ENCODE measurements around the gene CD22. TPM values are rescaled to one million over a fixed set of nuclear protein-coding genes. Genes with fewer than 3 reads are reported as not detected.

Gene CD22
- total RNA-seq, 1 donor from 2014 or later: not detected

DNA sequence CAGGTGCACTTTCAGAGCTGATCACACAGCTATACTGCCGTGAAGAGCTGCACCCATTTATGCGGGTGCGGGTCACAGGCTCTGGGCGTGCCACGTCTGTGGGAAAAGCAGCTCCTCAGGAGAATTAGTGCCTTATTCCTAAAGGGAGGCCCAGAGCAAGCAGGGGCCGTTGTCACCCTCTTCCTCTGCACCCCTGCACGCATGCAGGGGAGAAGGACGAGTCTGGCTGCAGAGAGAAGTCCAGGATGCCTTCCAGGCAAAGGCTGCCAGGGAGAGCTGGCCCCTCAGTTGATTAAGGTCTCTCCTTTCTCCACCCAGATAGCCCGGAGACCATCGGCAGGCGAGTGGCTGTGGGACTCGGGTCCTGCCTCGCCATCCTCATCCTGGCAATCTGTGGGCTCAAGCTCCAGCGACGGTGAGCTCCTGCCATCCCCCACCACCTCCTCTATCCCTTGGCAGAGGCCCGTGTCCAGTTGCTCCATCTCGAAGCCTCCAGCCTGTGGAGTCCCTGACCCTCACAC is 15.6 kb downstream of the CD22 start:
- Mint-ChIP-seq H3K27me3 (ENCODE audit: unreplicated experiment) (peaks cover 2% of the 10 kb centered on the region), H3K27ac (ENCODE audit: unreplicated experiment) (no peak overlapping the region), H3K4me3 (ENCODE audit: unreplicated experiment) (no peak overlapping the region), H3K4me1 (ENCODE audit: low read depth, unreplicated experiment) (peaks cover 2% of the 10 kb centered on the region), H3K9me3 (ENCODE audit: unreplicated experiment) (peaks cover 6% of the 10 kb centered on the region), H3K36me3 (ENCODE audit: unreplicated experiment) (no peaks in the 10 kb centered on the region)
- TF ChIP-seq, protein P1, sequence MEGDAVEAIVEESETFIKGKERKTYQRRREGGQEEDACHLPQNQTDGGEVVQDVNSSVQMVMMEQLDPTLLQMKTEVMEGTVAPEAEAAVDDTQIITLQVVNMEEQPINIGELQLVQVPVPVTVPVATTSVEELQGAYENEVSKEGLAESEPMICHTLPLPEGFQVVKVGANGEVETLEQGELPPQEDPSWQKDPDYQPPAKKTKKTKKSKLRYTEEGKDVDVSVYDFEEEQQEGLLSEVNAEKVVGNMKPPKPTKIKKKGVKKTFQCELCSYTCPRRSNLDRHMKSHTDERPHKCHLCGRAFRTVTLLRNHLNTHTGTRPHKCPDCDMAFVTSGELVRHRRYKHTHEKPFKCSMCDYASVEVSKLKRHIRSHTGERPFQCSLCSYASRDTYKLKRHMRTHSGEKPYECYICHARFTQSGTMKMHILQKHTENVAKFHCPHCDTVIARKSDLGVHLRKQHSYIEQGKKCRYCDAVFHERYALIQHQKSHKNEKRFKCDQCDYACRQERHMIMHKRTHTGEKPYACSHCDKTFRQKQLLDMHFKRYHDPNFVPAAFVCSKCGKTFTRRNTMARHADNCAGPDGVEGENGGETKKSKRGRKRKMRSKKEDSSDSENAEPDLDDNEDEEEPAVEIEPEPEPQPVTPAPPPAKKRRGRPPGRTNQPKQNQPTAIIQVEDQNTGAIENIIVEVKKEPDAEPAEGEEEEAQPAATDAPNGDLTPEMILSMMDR (IDR thresholded peaks at IDR 0.05; ENCODE audit: partially characterized antibody, unreplicated experiment): no peak
- DNase-seq: no peak

DNA sequence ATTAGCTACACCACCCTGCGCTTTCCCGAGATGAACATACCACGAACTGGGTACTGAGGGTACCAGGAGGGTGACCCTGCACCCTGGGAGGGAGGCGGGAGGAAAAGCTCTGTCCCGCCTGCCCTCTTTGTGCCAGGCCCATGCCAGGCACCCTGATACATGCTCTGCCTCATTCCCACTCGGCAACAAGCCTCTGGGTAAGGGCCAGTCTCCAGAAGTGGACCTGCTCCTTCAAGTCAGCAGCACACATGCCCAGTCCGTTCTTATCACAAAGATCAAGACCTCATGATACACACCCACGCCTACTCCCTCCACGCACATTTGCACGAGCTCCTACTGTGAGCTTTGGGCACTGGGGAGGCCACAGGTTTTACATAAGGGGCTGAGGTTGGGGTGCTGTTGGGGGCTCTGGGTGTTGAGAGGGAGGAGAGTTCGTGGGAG is 16.7 kb downstream of the CD22 start:
- Mint-ChIP-seq H3K27me3 (ENCODE audit: unreplicated experiment) (peaks cover 6% of the 10 kb centered on the region), H3K27ac (ENCODE audit: unreplicated experiment) (no peak overlapping the region), H3K9me3 (ENCODE audit: unreplicated experiment) (peaks cover 6% of the 10 kb centered on the region), H3K4me3 (ENCODE audit: unreplicated experiment) (no peak overlapping the region), H3K4me1 (ENCODE audit: low read depth, unreplicated experiment) (peaks cover 2% of the 10 kb centered on the region), H3K36me3 (ENCODE audit: unreplicated experiment) (no peaks in the 10 kb centered on the region)
- DNase-seq: no peak
- TF ChIP-seq, protein P1 (IDR thresholded peaks at IDR 0.05; ENCODE audit: partially characterized antibody, unreplicated experiment): no peak

DNA sequence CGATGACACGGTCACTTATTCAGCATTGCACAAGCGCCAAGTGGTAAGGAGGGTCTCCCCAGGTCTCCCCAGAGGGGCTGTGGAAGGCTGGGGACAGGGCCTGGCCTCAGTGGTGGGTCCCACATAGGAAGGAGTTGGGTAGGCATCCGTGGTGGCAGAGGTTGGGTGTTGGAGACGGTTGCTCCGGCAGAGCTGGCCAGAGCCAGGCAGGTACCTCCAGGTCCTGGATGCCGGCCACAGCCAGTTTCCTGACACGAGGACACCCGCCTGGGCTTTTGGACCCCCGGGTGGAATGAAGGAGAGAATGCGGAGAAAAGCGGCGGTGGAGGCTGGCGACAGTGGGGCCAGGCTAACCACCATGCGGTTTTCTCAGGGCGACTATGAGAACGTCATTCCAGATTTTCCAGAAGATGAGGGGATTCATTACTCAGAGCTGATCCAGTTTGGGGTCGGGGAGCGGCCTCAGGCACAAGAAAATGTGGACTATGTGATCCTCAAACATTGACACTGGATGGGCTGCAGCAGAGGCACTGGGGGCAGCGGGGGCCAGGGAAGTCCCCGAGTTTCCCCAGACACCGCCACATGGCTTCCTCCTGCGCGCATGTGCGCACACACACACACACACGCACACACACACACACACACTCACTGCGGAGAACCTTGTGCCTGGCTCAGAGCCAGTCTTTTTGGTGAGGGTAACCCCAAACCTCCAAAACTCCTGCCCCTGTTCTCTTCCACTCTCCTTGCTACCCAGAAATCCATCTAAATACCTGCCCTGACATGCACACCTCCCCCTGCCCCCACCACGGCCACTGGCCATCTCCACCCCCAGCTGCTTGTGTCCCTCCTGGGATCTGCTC is 17.4 kb downstream of the CD22 start:
- Mint-ChIP-seq H3K27me3 (ENCODE audit: unreplicated experiment) (peaks cover 6% of the 10 kb centered on the region), H3K27ac (ENCODE audit: unreplicated experiment) (no peak overlapping the region)

DNA sequence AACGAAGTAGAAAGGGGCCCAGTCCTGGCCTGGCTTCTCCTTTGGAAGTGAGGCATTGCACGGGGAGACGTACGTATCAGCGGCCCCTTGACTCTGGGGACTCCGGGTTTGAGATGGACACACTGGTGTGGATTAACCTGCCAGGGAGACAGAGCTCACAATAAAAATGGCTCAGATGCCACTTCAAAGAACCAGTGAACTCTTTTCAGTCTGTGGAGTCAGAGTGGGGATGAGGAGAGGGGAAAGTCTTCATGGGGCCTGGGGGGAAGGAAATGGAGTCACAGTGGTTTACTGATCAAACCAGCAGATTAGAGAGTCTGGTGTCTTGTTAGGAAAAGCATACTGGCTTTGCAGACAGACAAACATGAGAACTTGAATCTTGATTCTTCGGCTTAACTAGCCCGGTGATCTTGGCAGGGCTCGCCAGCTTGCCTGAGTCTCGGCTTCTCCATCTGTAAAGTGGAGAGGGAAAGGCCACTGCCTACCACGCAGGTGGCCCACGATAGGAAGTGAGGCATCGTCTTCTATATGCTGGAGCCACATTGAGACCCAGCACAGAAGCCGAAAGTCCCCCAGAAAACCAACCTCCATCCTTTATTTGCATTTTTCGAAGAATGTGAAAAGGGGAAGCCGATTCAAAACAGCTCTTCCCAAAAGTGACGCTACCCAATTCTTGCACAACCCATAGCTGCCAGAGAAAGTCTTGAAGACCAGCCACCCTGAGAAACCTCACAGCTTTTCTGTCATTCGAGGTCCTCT is 18.4 kb downstream of the CD22 start, which contains the start of gene FFAR1:
TSS of gene FFAR1 (plus strand) at position 732 of the 759 bp plus-strand sequence. CDS start 3,650 bp downstream, outside the sequence.
- DNase-seq: no peak
- peak within 1 kb of the TSS; percentile 12 for H3K4me3 Mint-ChIP-seq (ENCODE audit: unreplicated experiment)
- no peaks in the 10 kb centered on the region for H3K36me3 Mint-ChIP-seq (ENCODE audit: unreplicated experiment)
- peaks cover 5% of the 10 kb centered on the region for H3K27me3 Mint-ChIP-seq (ENCODE audit: unreplicated experiment)
- no peak within 1 kb of the TSS for H3K27ac Mint-ChIP-seq (ENCODE audit: unreplicated experiment)
- peaks cover 4% of the 10 kb centered on the region for H3K9me3 Mint-ChIP-seq (ENCODE audit: unreplicated experiment)
- TF ChIP-seq, protein P1 (IDR thresholded peaks at IDR 0.05; ENCODE audit: partially characterized antibody, unreplicated experiment): no peak
- peaks cover under 1% of the 10 kb centered on the region for H3K4me1 Mint-ChIP-seq (ENCODE audit: low read depth, unreplicated experiment)

More for the DNA sequence above, 17.4 kb downstream of the CD22 start:
- Mint-ChIP-seq H3K4me1 (ENCODE audit: low read depth, unreplicated experiment) (peaks cover 2% of the 10 kb centered on the region), H3K9me3 (ENCODE audit: unreplicated experiment) (peaks cover 4% of the 10 kb centered on the region), H3K36me3 (ENCODE audit: unreplicated experiment) (no peaks in the 10 kb centered on the region), H3K4me3 (ENCODE audit: unreplicated experiment) (no peak overlapping the region)
- TF ChIP-seq, protein P1 (IDR thresholded peaks at IDR 0.05; ENCODE audit: partially characterized antibody, unreplicated experiment): no peak
- no peak for DNase-seq
